VCaP (cell line): ENCODE results near the gene MTPN.

ENCODE experiments used
- H3K27ac ChIP-seq: fragments of 450-650 bp; 2 replicates; pipeline ENCODE4 v1.5.1; 2017
- TF ChIP-seq, protein P1 (sequence below): fragments of 450-650 bp; conservative IDR thresholded peaks from 2 replicates; pipeline ENCODE4 v1.5.1; 2017; ENCODE audit warnings: mild to moderate bottlenecking, moderate library complexity

MTPN gene

DNA sequence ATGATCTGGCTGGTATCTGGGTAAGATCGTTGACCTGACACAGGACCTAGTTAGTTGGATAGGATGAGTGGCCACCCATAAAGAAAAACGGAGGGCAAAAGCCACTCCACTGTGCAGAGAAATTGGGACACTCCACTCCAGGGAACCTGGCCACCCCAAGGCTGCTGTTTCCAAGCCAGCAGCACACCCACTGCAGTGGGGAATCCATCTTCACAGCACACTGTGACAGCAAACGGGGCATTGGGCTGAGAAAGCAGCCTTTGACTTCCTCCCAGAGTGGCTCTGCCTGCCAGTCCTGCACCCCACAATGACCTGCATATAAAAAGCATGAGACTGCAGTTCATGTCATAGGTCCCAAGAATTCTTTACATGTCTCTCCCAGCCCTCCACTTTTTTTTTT lies 52.9 kb downstream of the MTPN start:
- TF ChIP-seq, protein P1, sequence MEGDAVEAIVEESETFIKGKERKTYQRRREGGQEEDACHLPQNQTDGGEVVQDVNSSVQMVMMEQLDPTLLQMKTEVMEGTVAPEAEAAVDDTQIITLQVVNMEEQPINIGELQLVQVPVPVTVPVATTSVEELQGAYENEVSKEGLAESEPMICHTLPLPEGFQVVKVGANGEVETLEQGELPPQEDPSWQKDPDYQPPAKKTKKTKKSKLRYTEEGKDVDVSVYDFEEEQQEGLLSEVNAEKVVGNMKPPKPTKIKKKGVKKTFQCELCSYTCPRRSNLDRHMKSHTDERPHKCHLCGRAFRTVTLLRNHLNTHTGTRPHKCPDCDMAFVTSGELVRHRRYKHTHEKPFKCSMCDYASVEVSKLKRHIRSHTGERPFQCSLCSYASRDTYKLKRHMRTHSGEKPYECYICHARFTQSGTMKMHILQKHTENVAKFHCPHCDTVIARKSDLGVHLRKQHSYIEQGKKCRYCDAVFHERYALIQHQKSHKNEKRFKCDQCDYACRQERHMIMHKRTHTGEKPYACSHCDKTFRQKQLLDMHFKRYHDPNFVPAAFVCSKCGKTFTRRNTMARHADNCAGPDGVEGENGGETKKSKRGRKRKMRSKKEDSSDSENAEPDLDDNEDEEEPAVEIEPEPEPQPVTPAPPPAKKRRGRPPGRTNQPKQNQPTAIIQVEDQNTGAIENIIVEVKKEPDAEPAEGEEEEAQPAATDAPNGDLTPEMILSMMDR, result no peak
- no peak overlapping the region for H3K27ac ChIP-seq

DNA sequence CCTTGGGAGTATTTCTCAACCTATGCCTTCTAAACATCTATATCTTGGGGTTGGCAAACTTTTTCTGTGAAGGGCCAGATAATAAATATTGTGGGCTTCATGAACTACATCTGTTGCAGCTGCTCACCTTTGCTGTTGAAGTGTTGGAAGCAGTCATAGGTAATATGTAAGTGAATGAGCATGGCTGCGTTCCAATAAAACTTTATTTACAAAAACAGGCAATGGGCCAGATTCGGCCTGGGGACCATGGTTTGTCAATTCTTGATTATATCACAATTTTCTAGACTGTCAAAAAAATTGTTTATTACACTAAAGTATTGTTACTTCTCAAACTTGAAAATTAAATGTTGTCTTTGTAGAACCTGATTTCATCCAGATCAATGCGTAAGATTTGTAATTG lies 54.9 kb downstream of the MTPN start:
- TF ChIP-seq, protein P1, result no peak

DNA sequence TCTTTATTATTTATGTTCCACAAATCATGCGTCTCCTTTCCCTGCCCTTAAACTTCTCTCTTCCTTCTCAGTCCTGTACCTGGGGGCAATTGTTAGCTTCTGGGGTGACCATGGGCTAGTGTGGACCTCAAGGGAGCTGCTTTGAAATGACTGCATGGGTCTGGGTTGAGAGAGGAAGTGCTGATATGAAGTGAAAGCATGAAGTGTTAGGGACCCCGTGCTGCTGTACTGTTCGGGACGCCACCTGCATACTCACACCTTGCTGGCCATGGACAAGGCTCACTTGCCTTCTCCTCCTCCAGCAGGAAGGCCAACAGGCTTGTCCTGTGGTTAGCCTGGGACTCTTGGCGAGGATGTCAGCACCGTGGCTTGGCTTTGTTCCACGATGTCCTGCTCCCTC lies 56.7 kb downstream of the MTPN start:
- TF ChIP-seq, protein P1, result no peak
- no peak overlapping the region for H3K27ac ChIP-seq

More for the DNA sequence above, 54.9 kb downstream of the MTPN start:
- no peak overlapping the region for H3K27ac ChIP-seq

DNA sequence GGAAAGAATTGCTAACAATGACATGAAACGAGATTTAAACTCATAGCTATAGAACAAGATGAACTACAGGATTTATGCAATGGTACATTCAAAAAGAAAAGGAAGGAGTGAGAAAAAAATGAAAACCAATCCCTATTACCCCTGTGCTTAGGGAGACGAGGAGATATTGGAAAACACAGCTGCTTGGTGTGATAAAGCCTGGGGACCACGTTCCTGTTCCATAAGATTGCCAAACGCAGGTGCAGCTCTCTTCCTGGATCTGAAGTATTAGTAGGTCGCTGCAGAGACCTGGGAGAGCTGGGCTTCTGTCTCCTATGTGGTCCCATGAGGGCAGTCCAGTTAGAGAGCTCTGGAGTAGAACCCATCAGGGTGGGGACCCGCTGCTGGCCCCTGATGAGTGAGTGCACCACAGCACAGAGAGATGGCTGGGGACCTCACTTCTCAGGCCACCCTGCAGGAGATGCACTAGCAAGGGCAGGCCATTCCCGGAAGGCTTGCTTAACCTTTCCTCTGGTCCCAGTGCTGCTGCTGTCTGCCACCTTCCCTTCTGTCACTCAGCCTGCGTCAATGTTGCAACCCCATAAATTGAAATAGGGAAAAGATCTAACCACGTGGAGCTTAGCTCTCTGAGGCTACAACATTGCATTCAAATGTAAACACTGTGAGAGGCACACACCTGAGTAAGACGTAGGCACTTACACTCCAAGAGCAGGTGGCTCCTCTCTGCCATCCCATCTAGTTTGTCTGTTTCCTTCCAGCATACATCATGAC lies 57.9 kb downstream of the MTPN start:
- TF ChIP-seq, protein P1, result no peak
- H3K27ac ChIP-seq, result no peak overlapping the region

DNA sequence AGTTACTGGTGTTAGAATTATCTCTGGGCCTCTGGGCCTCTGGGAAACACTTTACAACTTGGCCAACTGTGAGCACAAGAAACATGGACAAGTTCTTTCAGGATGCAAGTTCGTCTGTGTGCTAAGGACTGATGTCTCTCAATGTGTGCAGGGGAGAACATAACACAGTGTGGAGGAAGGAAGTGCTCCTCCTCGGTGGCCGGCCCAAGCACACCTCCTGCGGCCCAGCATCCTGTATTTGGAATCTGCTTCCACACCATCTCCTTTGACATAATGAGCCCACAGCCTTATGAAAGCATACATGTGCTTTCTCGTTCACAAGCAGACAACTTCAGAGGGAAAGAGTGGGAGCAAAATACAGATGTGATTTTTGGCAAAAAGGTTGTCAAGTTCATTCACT lies 59.0 kb downstream of the MTPN start:
- TF ChIP-seq, protein P1, result no peak
- no peak overlapping the region for H3K27ac ChIP-seq

DNA sequence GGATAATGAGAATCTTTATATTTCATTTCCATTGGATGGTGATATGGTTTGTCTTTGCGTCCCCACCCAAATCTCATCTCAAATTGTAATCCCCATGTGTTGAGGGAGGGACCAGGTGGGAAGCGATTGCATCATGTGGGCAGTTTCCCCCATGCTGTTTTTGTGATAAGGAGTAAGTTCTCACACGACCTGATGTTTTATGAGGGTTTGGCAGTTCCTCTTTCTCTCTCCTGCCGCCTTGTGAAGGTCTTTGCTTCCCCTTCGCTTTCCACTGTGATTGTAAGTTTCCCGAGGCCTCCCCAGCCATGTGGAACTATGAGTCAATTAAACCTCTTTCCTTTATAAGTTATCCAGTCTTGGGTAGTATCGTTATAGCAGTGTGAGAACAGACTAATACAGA lies 59.4 kb downstream of the MTPN start:
- H3K27ac ChIP-seq, result no peak overlapping the region
- TF ChIP-seq, protein P1, result no peak

DNA sequence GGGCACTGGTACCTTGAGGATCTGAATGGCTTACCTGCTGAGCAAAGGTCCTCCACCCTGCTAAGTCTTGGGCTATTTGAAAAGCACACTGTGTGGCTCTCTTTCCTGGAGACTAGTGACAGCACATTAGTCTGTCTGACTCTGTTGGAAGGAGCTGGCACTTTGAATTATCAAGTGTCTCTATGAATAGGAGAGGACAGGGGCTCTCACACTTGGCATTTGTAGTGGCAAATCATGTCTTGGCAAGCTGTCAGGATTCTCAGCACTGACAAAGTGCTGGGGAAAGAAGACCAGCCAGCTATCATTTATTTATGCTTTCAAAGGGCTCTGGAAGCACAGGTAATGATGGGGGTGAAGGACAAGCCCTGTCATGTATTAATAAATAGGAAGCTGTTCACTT lies 62.8 kb downstream of the MTPN start:
- H3K27ac ChIP-seq, result no peak overlapping the region
- TF ChIP-seq, protein P1, result no peak
